Uterus (tissue), 4 donors: ENCODE measurements around the gene PCSK4. TPM values are rescaled to one million over a fixed set of nuclear protein-coding genes. Genes with fewer than 3 reads are reported as not detected.

Source experiments
- DNase-seq, 2 donors: peaks; one replicate each; pipeline ENCODE4 v3.0.0-alpha.2; 2019 to 2020
- H3K27ac ChIP-seq, 2 donors: fragments of 200-600 bp; sonication (generic); 1 replicate in 1 of 2; 2 replicates in 1 of 2; pipeline ENCODE4 v1.5.1; 2016 to 2018
- H3K27me3 ChIP-seq, 2 donors: fragments of 200-600 bp; sonication (generic); one replicate each; pipeline ENCODE4 v1.5.1; 2018 to 2019; ENCODE audit warnings: control low read depth in 1 of 2
- H3K36me3 ChIP-seq, 2 donors: fragments of 200-600 bp; sonication (generic); one replicate each; pipeline ENCODE4 v1.5.1; 2019; ENCODE audit warnings: control low read depth in 1 of 2
- H3K4me1 ChIP-seq, 2 donors: fragments of 200-600 bp; sonication (generic); one replicate each; pipeline ENCODE4 v1.5.1; 2018 to 2019; ENCODE audit warnings: control low read depth in 1 of 2
- H3K4me3 ChIP-seq, 2 donors: fragments of 200-600 bp; sonication (generic); 1 replicate in 1 of 2; 2 replicates in 1 of 2; pipeline ENCODE4 v1.5.1; 2018 to 2019; ENCODE audit warnings: mild to moderate bottlenecking in 1 of 2
- H3K9me3 ChIP-seq, 2 donors: fragments of 200-600 bp; sonication (generic); one replicate each; pipeline ENCODE4 v1.5.1; 2019; ENCODE audit warnings: control low read depth in 1 of 2
- POLR2A ChIP-seq, 2 donors: fragments of 450-650 bp; IDR thresholded peaks; one replicate each; pipeline ENCODE4 v1.6.1; 2016; ENCODE audit warnings: antibody characterized with exemption in 2 of 2, mild to moderate bottlenecking in 1 of 2, moderate library complexity in 1 of 2
- intact Hi-C: fragments of 100-400 bp; cut with DNase I; formaldehyde crosslinking; loops from one replicate; pipeline ENCODE4 v1.15.1; 2023; ENCODE audit warnings: low total_unique reads
- total RNA-seq, 4 donors: library from RNA; depleted of rRNA in 3 of 4; stranded (reverse); fragments of >200 nt in 3 of 4; gene quantifications; one replicate each; pipeline versions ENCODE4 v1.1.0 to v1.2.4, GENCODE V29; 2014 to 2023
- TF ChIP-seq, protein P1 (sequence below), 4 experiments: fragments of 200-600 bp in 2 of 4; fragments of 450-650 bp in 2 of 4; sonication (generic) in 2 of 4; IDR thresholded peaks; one replicate each; pipeline ENCODE4 v1.5.1; 2016 to 2019; ENCODE audit warnings: antibody characterized with exemption in 4 of 4, mild to moderate bottlenecking in 2 of 4, moderate library complexity in 1 of 4
- donor health status: DM: yes; HTN: yes; CAD: no.

The PCSK4 gene
- total RNA-seq, 4 donors from 2014 or later: under 0.01 to 6.4 (median 4.6) TPM; not detected in 1

- H3K27ac ChIP-seq: peak overlapping the region; percentile 54 to 66
- TF ChIP-seq, protein P1, sequence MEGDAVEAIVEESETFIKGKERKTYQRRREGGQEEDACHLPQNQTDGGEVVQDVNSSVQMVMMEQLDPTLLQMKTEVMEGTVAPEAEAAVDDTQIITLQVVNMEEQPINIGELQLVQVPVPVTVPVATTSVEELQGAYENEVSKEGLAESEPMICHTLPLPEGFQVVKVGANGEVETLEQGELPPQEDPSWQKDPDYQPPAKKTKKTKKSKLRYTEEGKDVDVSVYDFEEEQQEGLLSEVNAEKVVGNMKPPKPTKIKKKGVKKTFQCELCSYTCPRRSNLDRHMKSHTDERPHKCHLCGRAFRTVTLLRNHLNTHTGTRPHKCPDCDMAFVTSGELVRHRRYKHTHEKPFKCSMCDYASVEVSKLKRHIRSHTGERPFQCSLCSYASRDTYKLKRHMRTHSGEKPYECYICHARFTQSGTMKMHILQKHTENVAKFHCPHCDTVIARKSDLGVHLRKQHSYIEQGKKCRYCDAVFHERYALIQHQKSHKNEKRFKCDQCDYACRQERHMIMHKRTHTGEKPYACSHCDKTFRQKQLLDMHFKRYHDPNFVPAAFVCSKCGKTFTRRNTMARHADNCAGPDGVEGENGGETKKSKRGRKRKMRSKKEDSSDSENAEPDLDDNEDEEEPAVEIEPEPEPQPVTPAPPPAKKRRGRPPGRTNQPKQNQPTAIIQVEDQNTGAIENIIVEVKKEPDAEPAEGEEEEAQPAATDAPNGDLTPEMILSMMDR (IDR thresholded peaks at IDR 0.05): no peak
- TF ChIP-seq POLR2A (IDR thresholded peaks at IDR 0.05): no peak
- intact Hi-C loops: no loop called here
- no peak for DNase-seq
- no peaks in the 10 kb centered on the region for H3K9me3 ChIP-seq
- no peak overlapping the region for H3K4me3 ChIP-seq
- H3K27me3 ChIP-seq: no peaks in the 10 kb centered on the region
- H3K36me3 ChIP-seq: no peaks in the 10 kb centered on the region
- H3K4me1 ChIP-seq: no peaks in the 10 kb centered on the region
These were observed 20.3 kb upstream of the PCSK4 start for GRCh38 chr19:1510442-1510806.

- intact Hi-C loops: no loop called here
- no peaks in the 10 kb centered on the region for H3K36me3 ChIP-seq
- TF ChIP-seq POLR2A (IDR thresholded peaks at IDR 0.05): no peak
- TF ChIP-seq, protein P1 (IDR thresholded peaks at IDR 0.05): no peak
- no peak overlapping the region for H3K4me3 ChIP-seq
- no peaks in the 10 kb centered on the region for H3K4me1 ChIP-seq
- H3K27me3 ChIP-seq: no peaks in the 10 kb centered on the region
- no peak for DNase-seq
- peak overlapping the region; percentile 54 to 66 for H3K27ac ChIP-seq
- no peaks in the 10 kb centered on the region for H3K9me3 ChIP-seq
These were observed 19.7 kb upstream of the PCSK4 start for GRCh38 chr19:1509602-1510441.

DNA sequence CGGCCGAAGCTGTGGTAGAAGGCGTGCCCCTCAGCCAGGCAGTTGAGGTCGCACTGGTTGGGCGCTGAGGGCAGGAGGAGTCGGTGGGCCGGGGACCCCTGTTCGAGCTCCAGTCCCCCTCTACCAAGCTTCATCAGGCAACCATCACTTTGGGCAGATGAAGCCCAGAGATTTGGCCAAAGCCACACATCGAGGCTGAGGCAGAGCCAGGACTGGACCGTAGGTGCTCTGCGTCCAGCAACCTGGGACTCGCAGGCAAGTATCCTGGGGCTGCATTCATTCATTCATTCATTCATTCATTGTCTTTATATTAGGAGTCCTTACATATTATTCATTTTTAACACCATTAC lies 18.3 kb upstream of the PCSK4 start:
- no peaks in the 10 kb centered on the region for H3K27me3 ChIP-seq
- intact Hi-C loops: no loop called here
- H3K4me3 ChIP-seq: peak overlapping the region in 1 of 2 donors; percentile 42
- no peaks in the 10 kb centered on the region for H3K4me1 ChIP-seq
- H3K36me3 ChIP-seq: no peaks in the 10 kb centered on the region
- peak overlapping the region; percentile 84 to 89 for H3K27ac ChIP-seq
- DNase-seq: no peak
- no peaks in the 10 kb centered on the region for H3K9me3 ChIP-seq
- TF ChIP-seq, protein P1 (IDR thresholded peaks at IDR 0.05): no peak
- TF ChIP-seq POLR2A (IDR thresholded peaks at IDR 0.05): no peak

GRCh38 chr19:1507763-1508506 lies 17.8 kb upstream of the PCSK4 start:
- TF ChIP-seq, protein P1 (IDR thresholded peaks at IDR 0.05): peak in 1 of 4 experiments; percentile 9
- TF ChIP-seq POLR2A (IDR thresholded peaks at IDR 0.05): peak in 1 of 2 donors; percentile 36
- intact Hi-C loops: no loop called here
- Histone ChIP-seq H3K4me1 (peaks cover 0 to 4% of the 10 kb centered on the region in 2 donors), H3K9me3 (no peaks in the 10 kb centered on the region), H3K27me3 (no peaks in the 10 kb centered on the region), H3K27ac (peak overlapping the region; percentile 84 to 89), H3K36me3 (no peaks in the 10 kb centered on the region), H3K4me3 (peak overlapping the region; percentile 13 to 42)
- DNase-seq: peak; percentile 93 to 96

DNA sequence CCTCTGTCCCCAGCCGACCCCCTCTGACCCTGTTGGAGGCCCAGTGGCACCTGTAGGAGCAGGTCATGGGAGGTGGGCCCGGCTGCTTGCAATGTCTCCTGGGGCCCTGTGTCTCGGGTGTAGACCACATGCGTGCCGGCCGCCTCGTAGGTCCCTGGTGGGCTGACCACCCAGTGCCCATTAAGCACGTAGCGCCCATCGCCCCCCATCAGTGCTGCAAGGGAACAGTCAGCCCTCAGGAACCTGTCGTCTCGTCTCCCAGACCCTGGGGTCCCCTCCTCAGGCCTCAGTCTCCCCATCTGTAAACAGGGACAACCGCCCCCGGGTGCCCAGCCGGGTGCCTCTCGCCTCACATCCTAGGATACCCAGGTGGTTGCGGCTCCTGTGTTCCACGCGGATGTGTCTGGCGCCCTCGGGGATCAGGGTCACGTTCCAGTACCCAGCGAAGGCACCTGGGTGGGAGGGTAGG lies 17.1 kb upstream of the PCSK4 start:
- DNase-seq: peak in 1 of 2 donors; percentile 43
- Histone ChIP-seq H3K9me3 (no peaks in the 10 kb centered on the region), H3K4me3 (peak overlapping the region; percentile 13 to 42), H3K36me3 (no peaks in the 10 kb centered on the region), H3K27me3 (no peaks in the 10 kb centered on the region), H3K4me1 (peaks cover 0 to 6% of the 10 kb centered on the region in 2 donors), H3K27ac (peak overlapping the region; percentile 84 to 89)
- intact Hi-C loops: no loop called here
- TF ChIP-seq, protein P1 (IDR thresholded peaks at IDR 0.05): no peak
- no peak for TF ChIP-seq POLR2A (IDR thresholded peaks at IDR 0.05)
